Dendritic cell treated with granulocyte-macrophage colony-stimulating factor and Interleukin-4, amounts not matched to agents 40 ng/mL and 50 ng/mL, for 4 days (primary cell): ENCODE results near the gene RPL18.
A peak's percentile ranks its signal among the peaks of the same experiment; 100 is the strongest.
"Not testable (repeated sequence)": the region's sequence is repeated elsewhere in the genome, so short reads cannot be mapped to it uniquely, and the experiment has no call there.

Experiments used
- H3K27ac Mint-ChIP-seq: one replicate; pipeline ENCODE4 v1.8.0; 2022; ENCODE audit warnings: mild to moderate bottlenecking, mixed read lengths
- H3K27me3 Mint-ChIP-seq: one replicate; pipeline ENCODE4 v1.8.0; 2022; ENCODE audit warnings: mild to moderate bottlenecking, mixed read lengths
- H3K36me3 Mint-ChIP-seq: one replicate; pipeline ENCODE4 v1.8.0; 2022; ENCODE audit warnings: low read depth, mixed read lengths
- H3K4me1 Mint-ChIP-seq: one replicate; pipeline ENCODE4 v1.8.0; 2022; ENCODE audit warnings: low read depth, mixed read lengths
- H3K4me3 Mint-ChIP-seq: one replicate; pipeline ENCODE4 v1.8.0; 2022; ENCODE audit warnings: mild to moderate bottlenecking, moderate library complexity, mixed read lengths
- H3K9me3 Mint-ChIP-seq: one replicate; pipeline ENCODE4 v1.8.0; 2022; ENCODE audit warnings: mixed read lengths
- intact Hi-C: fragments of 100-400 bp; cut with micrococcal nuclease; formaldehyde crosslinking; loops from one replicate; pipeline ENCODE4 v1.15.0; 2022

RPL18 gene

GRCh38 chr19:48618916-48619691 lies at the start of gene RPL18, which contains the start of gene SPHK2:
RPL18 (minus strand) TSS chr19:48619178; CDS start chr19:48619143, 35 bp downstream.
SPHK2 (plus strand) TSS chr19:48619506; CDS start chr19:48620515, 1,009 bp downstream.
- Mint-ChIP-seq H3K9me3 (no peaks in the 10 kb centered on the region), H3K27me3 (no peaks in the 10 kb centered on the region), H3K36me3 (peaks cover 69% of the 10 kb centered on the region), H3K27ac (peak within 1 kb of the TSS; percentile 96), H3K4me1 (peaks cover 74% of the 10 kb centered on the region), H3K4me3 (peak within 1 kb of the TSS; percentile 97)
- intact Hi-C loops = loop anchor here (1.0 kb wide), 1 partner anchor 18 kb away; the partner anchor contains the start of gene DBP

GRCh38 chr19:48668761-48669160 lies 49.8 kb upstream of the RPL18 start:
- Mint-ChIP-seq H3K27ac (no peak overlapping the region), H3K27me3 (peaks cover 11% of the 10 kb centered on the region), H3K36me3 (no peaks in the 10 kb centered on the region), H3K4me1 (no peaks in the 10 kb centered on the region), H3K9me3 (peaks cover 16% of the 10 kb centered on the region), H3K4me3 (no peak overlapping the region)
- intact Hi-C loops = no loop called here

GRCh38 chr19:48668332-48668731 lies 49.4 kb upstream of the RPL18 start:
- intact Hi-C loops = no loop called here
- H3K27ac Mint-ChIP-seq = no peak overlapping the region
- no peaks in the 10 kb centered on the region for H3K36me3 Mint-ChIP-seq
- H3K4me1 Mint-ChIP-seq = no peaks in the 10 kb centered on the region
- peaks cover 16% of the 10 kb centered on the region for H3K9me3 Mint-ChIP-seq
- H3K4me3 Mint-ChIP-seq = no peak overlapping the region
- peaks cover 7% of the 10 kb centered on the region for H3K27me3 Mint-ChIP-seq

- H3K4me1 Mint-ChIP-seq = peaks cover 6% of the 10 kb centered on the region
- peaks cover 4% of the 10 kb centered on the region for H3K27me3 Mint-ChIP-seq
- H3K36me3 Mint-ChIP-seq = no peaks in the 10 kb centered on the region
- H3K9me3 Mint-ChIP-seq = peaks cover 16% of the 10 kb centered on the region
- H3K4me3 Mint-ChIP-seq = no peak overlapping the region
- intact Hi-C loops = no loop called here
- no peak overlapping the region for H3K27ac Mint-ChIP-seq
Observed at GRCh38 chr19:48665786-48666185, 46.8 kb upstream of the RPL18 start.

GRCh38 chr19:48664476-48664875 lies 45.5 kb upstream of the RPL18 start:
- peaks cover 6% of the 10 kb centered on the region for H3K4me1 Mint-ChIP-seq
- peaks cover 11% of the 10 kb centered on the region for H3K9me3 Mint-ChIP-seq
- H3K4me3 Mint-ChIP-seq = no peak overlapping the region
- intact Hi-C loops = no loop called here
- H3K36me3 Mint-ChIP-seq = no peaks in the 10 kb centered on the region
- no peak overlapping the region for H3K27ac Mint-ChIP-seq
- peaks cover 4% of the 10 kb centered on the region for H3K27me3 Mint-ChIP-seq

- Mint-ChIP-seq H3K36me3 (no peaks in the 10 kb centered on the region), H3K9me3 (peaks cover 3% of the 10 kb centered on the region), H3K27ac (no peak overlapping the region), H3K27me3 (peaks cover 7% of the 10 kb centered on the region), H3K4me3 (no peak overlapping the region), H3K4me1 (peaks cover 6% of the 10 kb centered on the region)
- intact Hi-C loops = no loop called here
Observed at GRCh38 chr19:48663667-48664066, 44.7 kb upstream of the RPL18 start.

GRCh38 chr19:48661711-48662090 lies 42.7 kb upstream of the RPL18 start:
- H3K4me3 Mint-ChIP-seq = no peak overlapping the region
- no peaks in the 10 kb centered on the region for H3K9me3 Mint-ChIP-seq
- no peaks in the 10 kb centered on the region for H3K36me3 Mint-ChIP-seq
- intact Hi-C loops = no loop called here
- peak overlapping the region; percentile 90 for H3K27ac Mint-ChIP-seq
- H3K27me3 Mint-ChIP-seq = peaks cover 10% of the 10 kb centered on the region
- peaks cover 8% of the 10 kb centered on the region for H3K4me1 Mint-ChIP-seq

GRCh38 chr19:48660852-48661710 lies 42.1 kb upstream of the RPL18 start:
- H3K36me3 Mint-ChIP-seq = no peaks in the 10 kb centered on the region
- H3K4me1 Mint-ChIP-seq = peaks cover 11% of the 10 kb centered on the region
- peaks cover 12% of the 10 kb centered on the region for H3K27me3 Mint-ChIP-seq
- intact Hi-C loops = no loop called here
- peak overlapping the region; percentile 40 for H3K4me3 Mint-ChIP-seq
- no peaks in the 10 kb centered on the region for H3K9me3 Mint-ChIP-seq
- peak overlapping the region; percentile 90 for H3K27ac Mint-ChIP-seq

- Mint-ChIP-seq H3K4me3 (no peak overlapping the region), H3K9me3 (no peaks in the 10 kb centered on the region), H3K27ac (peak overlapping the region; percentile 90), H3K36me3 (no peaks in the 10 kb centered on the region), H3K4me1 (peaks cover 14% of the 10 kb centered on the region), H3K27me3 (peaks cover 12% of the 10 kb centered on the region)
- intact Hi-C loops = no loop called here
Observed at GRCh38 chr19:48659768-48660167, 40.8 kb upstream of the RPL18 start.

- Mint-ChIP-seq H3K4me3 (no peak overlapping the region), H3K9me3 (no peaks in the 10 kb centered on the region), H3K36me3 (no peaks in the 10 kb centered on the region), H3K27ac (no peak overlapping the region), H3K4me1 (peaks cover 22% of the 10 kb centered on the region), H3K27me3 (peaks cover 18% of the 10 kb centered on the region)
- intact Hi-C loops = no loop called here
Observed at GRCh38 chr19:48658483-48658882, 39.5 kb upstream of the RPL18 start.

GRCh38 chr19:48657828-48658227 lies 38.9 kb upstream of the RPL18 start:
- Mint-ChIP-seq H3K27ac (peak overlapping the region; percentile 66), H3K4me1 (peaks cover 24% of the 10 kb centered on the region), H3K27me3 (peaks cover 18% of the 10 kb centered on the region)
- H3K9me3 Mint-ChIP-seq, H3K4me3 Mint-ChIP-seq, intact Hi-C loops, H3K36me3 Mint-ChIP-seq: not testable (repeated sequence)

GRCh38 chr19:48656840-48657474 lies 38.0 kb upstream of the RPL18 start:
- Mint-ChIP-seq H3K36me3 (no peaks in the 10 kb centered on the region), H3K9me3 (no peaks in the 10 kb centered on the region), H3K4me3 (no peak overlapping the region), H3K27me3 (peaks cover 18% of the 10 kb centered on the region), H3K4me1 (peaks cover 28% of the 10 kb centered on the region), H3K27ac (peak overlapping the region; percentile 66)
- intact Hi-C loops = no loop called here

GRCh38 chr19:48654299-48655059 lies 35.5 kb upstream of the RPL18 start:
- Mint-ChIP-seq H3K4me1 (peaks cover 35% of the 10 kb centered on the region), H3K9me3 (no peaks in the 10 kb centered on the region), H3K36me3 (no peaks in the 10 kb centered on the region), H3K4me3 (no peak overlapping the region), H3K27me3 (peaks cover 18% of the 10 kb centered on the region), H3K27ac (peak overlapping the region; percentile 21)
- intact Hi-C loops = no loop called here
